Tibial nerve (tissue), 4 donors: ENCODE results near the gene SARNP. TPM values are rescaled to one million over a fixed set of nuclear protein-coding genes. Genes with fewer than 3 reads are reported as not detected.
A peak's percentile ranks its signal among the peaks of the same experiment; 100 is the strongest.

Source experiments
- DNase-seq, 2 donors: peaks; one replicate each; pipeline ENCODE4 v3.0.0-alpha.2; 2019; ENCODE audit warnings: low spot score in 2 of 2
- H3K27ac ChIP-seq, 4 donors: fragments of 200-600 bp; sonication (generic) in 3 of 4; one replicate each; pipeline ENCODE4 v1.5.1; 2017 to 2019; ENCODE audit warnings: mild to moderate bottlenecking in 1 of 4
- H3K27me3 ChIP-seq, 2 donors: fragments of 200-600 bp; sonication (generic) in 1 of 2; one replicate each; pipeline versions ENCODE4 v1.5.1 to v1.6.0; 2017 to 2019
- H3K36me3 ChIP-seq, 3 donors: fragments of 200-600 bp; sonication (generic); one replicate each; pipeline ENCODE4 v1.5.1; 2018 to 2019
- H3K4me1 ChIP-seq, 4 donors: fragments of 200-600 bp; sonication (generic) in 3 of 4; one replicate each; pipeline ENCODE4 v1.5.1; 2017 to 2019
- H3K4me3 ChIP-seq, 4 donors: fragments of 200-600 bp; sonication (generic) in 3 of 4; one replicate each; pipeline ENCODE4 v1.5.1; 2017 to 2019; ENCODE audit warnings: mild to moderate bottlenecking in 1 of 4, moderate library complexity in 1 of 4
- H3K9me3 ChIP-seq, 4 donors: fragments of 200-600 bp; sonication (generic) in 3 of 4; one replicate each; pipeline ENCODE4 v1.5.1; 2017 to 2019
- EP300 ChIP-seq, 2 donors: sonication (generic); formaldehyde crosslinking; IDR thresholded peaks; one replicate each; pipeline ENCODE4 v1.6.1; 2017; ENCODE audit warnings: antibody characterized with exemption in 2 of 2, mild to moderate bottlenecking in 1 of 2
- POLR2A ChIP-seq, 2 donors: fragments of 450-650 bp; IDR thresholded peaks; one replicate each; pipeline ENCODE4 v1.6.1; 2017; ENCODE audit warnings: antibody characterized with exemption in 2 of 2, mild to moderate bottlenecking in 2 of 2, moderate library complexity in 2 of 2
- WGBS, 2 donors: methylation state at CpG; one replicate each; pipeline ENCODE4 v1.1.5; 2018; 5-methylcytosine and 5-hydroxymethylcytosine counted together
- total RNA-seq, 4 donors: library from RNA; depleted of rRNA; stranded (reverse); fragments of >200 nt; gene quantifications; one replicate each; pipeline ENCODE4 v1.1.0, GENCODE V29; 2016
- TF ChIP-seq, protein P1 (sequence below), 5 experiments: fragments of 200-600 bp in 3 of 5; fragments of 450-650 bp in 2 of 5; sonication (generic) in 3 of 5; IDR thresholded peaks; one replicate each; pipeline ENCODE4 v1.5.1; 2016 to 2019; ENCODE audit warnings: antibody characterized with exemption in 5 of 5, mild to moderate bottlenecking in 3 of 5, moderate library complexity in 2 of 5

SARNP gene
- total RNA-seq, 4 donors from 2014 or later: 33.3 to 62.8 (median 52.8) TPM

DNA sequence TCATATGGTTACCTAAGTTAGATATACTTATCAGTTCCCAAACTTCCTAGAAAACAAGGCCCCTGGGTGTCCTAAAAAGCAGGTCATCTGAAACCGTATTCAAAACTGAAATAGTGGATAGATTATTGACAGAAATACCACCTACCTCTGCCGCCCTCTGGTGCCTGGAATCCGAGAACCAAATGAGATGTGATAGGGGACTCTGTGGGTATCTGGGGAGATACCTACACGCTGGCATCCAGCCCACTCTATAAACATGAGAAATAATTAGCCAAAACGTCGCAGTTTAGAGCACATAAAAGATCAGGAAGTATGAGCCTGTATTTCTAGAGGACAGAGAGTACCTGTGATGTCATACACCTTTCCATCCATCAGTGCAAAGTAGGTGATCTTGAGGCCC is 4.7 kb upstream of the SARNP start:
- no peak for DNase-seq
- Histone ChIP-seq H3K27ac (no peak overlapping the region), H3K9me3 (no peaks in the 10 kb centered on the region), H3K36me3 (peaks cover 0 to 56% (median 18%) of the 10 kb centered on the region in 3 donors), H3K4me1 (peaks cover 0 to 46% (median 13%) of the 10 kb centered on the region in 4 donors), H3K27me3 (peaks cover 0 to 3% of the 10 kb centered on the region in 2 donors), H3K4me3 (no peak overlapping the region)
- TF ChIP-seq, protein P1, sequence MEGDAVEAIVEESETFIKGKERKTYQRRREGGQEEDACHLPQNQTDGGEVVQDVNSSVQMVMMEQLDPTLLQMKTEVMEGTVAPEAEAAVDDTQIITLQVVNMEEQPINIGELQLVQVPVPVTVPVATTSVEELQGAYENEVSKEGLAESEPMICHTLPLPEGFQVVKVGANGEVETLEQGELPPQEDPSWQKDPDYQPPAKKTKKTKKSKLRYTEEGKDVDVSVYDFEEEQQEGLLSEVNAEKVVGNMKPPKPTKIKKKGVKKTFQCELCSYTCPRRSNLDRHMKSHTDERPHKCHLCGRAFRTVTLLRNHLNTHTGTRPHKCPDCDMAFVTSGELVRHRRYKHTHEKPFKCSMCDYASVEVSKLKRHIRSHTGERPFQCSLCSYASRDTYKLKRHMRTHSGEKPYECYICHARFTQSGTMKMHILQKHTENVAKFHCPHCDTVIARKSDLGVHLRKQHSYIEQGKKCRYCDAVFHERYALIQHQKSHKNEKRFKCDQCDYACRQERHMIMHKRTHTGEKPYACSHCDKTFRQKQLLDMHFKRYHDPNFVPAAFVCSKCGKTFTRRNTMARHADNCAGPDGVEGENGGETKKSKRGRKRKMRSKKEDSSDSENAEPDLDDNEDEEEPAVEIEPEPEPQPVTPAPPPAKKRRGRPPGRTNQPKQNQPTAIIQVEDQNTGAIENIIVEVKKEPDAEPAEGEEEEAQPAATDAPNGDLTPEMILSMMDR (IDR thresholded peaks at IDR 0.05): no peak
- TF ChIP-seq POLR2A (IDR thresholded peaks at IDR 0.05) (no peak), EP300 (IDR thresholded peaks at IDR 0.05) (no peak)
- 50 to 53% methylated on average over 6 of the region's 6 CpGs for whole genome bisulfite sequencing, 2 donors

DNA sequence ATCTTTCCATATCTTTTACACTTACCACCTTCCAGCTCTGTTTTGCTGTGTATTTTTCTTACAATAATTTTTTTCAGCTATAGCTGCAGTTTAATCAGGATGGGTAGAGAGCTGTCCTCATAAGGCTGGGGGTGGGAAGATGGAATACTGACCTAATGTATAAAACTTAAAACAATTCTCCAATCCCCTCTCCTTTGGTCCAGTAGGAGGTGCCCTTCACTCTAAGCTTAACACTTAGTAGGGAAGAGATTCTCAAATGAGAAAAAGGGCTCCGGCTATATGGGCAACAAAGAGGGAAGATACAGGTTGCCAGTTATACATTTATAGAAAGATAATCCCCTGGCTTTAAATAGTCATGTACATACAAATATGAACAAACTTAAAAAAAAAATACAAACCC is 3.2 kb upstream of the SARNP start:
- DNase-seq: no peak
- 80 to 94% methylated on average over 1 of the region's 1 CpG for WGBS, 2 donors
- H3K36me3 ChIP-seq: peaks cover 0 to 54% (median 18%) of the 10 kb centered on the region in 3 donors
- peaks cover 8 to 41% (median 13%) of the 10 kb centered on the region in 4 donors for H3K4me1 ChIP-seq
- no peak overlapping the region for H3K27ac ChIP-seq
- H3K9me3 ChIP-seq: no peaks in the 10 kb centered on the region
- no peak overlapping the region for H3K4me3 ChIP-seq
- TF ChIP-seq POLR2A (IDR thresholded peaks at IDR 0.05) (no peak), EP300 (IDR thresholded peaks at IDR 0.05) (no peak)
- TF ChIP-seq, protein P1 (IDR thresholded peaks at IDR 0.05): no peak
- peaks cover 0 to 3% of the 10 kb centered on the region in 2 donors for H3K27me3 ChIP-seq

DNA sequence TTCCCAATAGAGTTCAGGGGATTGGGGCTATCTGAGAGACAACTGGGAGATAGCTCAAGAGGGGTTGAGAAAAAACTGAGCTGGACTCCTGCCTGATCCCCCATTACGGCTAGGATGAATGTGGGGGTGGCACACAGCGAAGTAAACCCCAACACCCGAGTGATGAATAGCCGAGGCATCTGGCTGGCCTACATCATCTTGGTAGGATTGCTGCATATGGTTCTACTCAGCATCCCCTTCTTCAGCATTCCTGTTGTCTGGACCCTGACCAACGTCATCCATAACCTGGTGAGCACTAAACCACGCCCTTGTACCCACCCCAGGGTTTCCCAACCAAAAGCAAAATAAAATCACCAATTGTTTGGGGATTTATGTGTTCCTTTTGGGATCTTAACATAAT is 1.4 kb upstream of the SARNP start:
- Histone ChIP-seq H3K27ac (peak overlapping the region in 2 of 4 donors; percentile 92 to 93), H3K36me3 (peaks cover 0 to 59% (median 18%) of the 10 kb centered on the region in 3 donors), H3K27me3 (peaks cover 0 to 3% of the 10 kb centered on the region in 2 donors), H3K4me3 (peak overlapping the region in 2 of 4 donors; percentile 59 to 96), H3K4me1 (peaks cover 8 to 43% (median 17%) of the 10 kb centered on the region in 4 donors), H3K9me3 (no peaks in the 10 kb centered on the region)
- no peak for DNase-seq
- 56 to 61% methylated on average over 6 of the region's 6 CpGs for WGBS, 2 donors
- TF ChIP-seq, protein P1 (IDR thresholded peaks at IDR 0.05): no peak
- TF ChIP-seq EP300 (IDR thresholded peaks at IDR 0.05) (no peak), POLR2A (IDR thresholded peaks at IDR 0.05) (no peak)

DNA sequence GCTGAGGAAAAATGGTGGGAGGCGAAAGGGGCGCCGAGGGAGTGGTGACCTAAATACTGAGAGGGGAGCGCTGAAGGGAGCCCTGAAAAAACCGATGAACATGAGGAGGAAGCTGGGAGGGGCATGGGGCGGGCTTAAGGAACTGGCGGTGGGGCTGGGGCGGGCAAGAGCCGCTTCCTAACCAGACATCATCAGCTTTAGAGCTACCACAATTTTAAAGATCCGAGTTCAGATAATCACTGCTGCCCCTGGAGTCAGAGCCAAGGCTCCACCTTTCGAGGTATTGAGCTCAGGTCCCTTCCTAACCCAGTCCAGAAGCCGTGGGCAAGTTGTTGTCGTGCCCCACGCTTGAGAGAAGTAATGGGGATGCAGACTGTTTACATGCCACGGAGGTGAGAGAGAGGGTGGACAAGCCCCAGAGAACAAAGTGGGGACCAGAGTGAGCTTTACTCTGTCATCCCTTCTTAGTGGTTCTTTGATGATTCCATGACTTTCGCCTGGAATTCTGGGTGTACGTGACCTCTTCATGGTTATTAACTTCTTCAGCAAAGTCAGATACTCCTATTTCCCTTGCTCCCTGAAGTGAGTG is 710 bp upstream of the SARNP start:
- no peaks in the 10 kb centered on the region for H3K9me3 ChIP-seq
- peaks cover 8 to 50% (median 17%) of the 10 kb centered on the region in 4 donors for H3K4me1 ChIP-seq
- H3K27ac ChIP-seq: peak overlapping the region; percentile 21 to 93 (median 82)
- DNase-seq: no peak
- WGBS, 2 donors: 1 to 2% methylated on average over 17 of the region's 17 CpGs
- H3K36me3 ChIP-seq: peaks cover 0 to 53% (median 18%) of the 10 kb centered on the region in 3 donors
- TF ChIP-seq EP300 (IDR thresholded peaks at IDR 0.05): no peak
- no peak for TF ChIP-seq POLR2A (IDR thresholded peaks at IDR 0.05)
- TF ChIP-seq, protein P1 (IDR thresholded peaks at IDR 0.05): no peak
- H3K4me3 ChIP-seq: peak overlapping the region; percentile 59 to 96 (median 86)
- peaks cover 0 to 3% of the 10 kb centered on the region in 2 donors for H3K27me3 ChIP-seq

DNA sequence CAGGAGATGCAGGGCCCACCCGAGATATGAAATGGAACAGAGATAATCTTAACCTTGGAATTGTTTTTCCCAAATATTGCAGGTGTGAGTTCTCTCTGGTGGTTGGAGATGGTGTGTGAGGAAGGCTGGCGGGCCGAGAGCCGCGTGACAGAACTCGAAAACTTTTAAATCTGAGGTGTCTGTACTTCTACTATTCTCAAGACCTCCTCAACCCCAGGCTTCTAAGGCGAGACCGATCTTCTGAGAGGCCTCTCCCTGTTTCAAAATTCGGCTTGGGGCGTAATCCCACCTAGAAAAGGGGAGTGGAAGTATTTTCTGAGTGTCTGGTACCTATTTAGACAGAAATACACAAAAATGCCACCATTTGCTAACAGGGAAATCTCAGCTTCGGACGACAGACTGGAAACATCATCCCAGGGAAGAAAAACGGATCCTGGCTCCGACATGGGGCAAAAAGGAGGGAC is 611 bp downstream of the SARNP start:
- DNase-seq: no peak
- H3K36me3 ChIP-seq: peaks cover 0 to 47% (median 17%) of the 10 kb centered on the region in 3 donors
- peaks cover 0 to 3% of the 10 kb centered on the region in 2 donors for H3K27me3 ChIP-seq
- H3K9me3 ChIP-seq: no peaks in the 10 kb centered on the region
- peak overlapping the region; percentile 45 to 96 (median 86) for H3K4me3 ChIP-seq
- TF ChIP-seq EP300 (IDR thresholded peaks at IDR 0.05) (no peak), POLR2A (IDR thresholded peaks at IDR 0.05) (no peak)
- TF ChIP-seq, protein P1 (IDR thresholded peaks at IDR 0.05): no peak
- peaks cover 8 to 60% (median 17%) of the 10 kb centered on the region in 4 donors for H3K4me1 ChIP-seq
- 1% methylated on average over 14 of the region's 14 CpGs for WGBS, 2 donors
- H3K27ac ChIP-seq: peak overlapping the region; percentile 75 to 93 (median 87)
